HG02884 (cell line): Measurements from ENCODE around the gene ZNF492.
"Not testable (repeated sequence)": the region's sequence is repeated elsewhere in the genome, so short reads cannot be mapped to it uniquely, and the experiment has no call there.

Experiments used
- ATAC-seq: cut with Tn5 transposase; IDR thresholded peaks from one replicate; pipeline ENCODE4 v1.9.1; 2021; ENCODE audit warnings: mild to moderate bottlenecking, moderate library complexity; ENCODE audit not compliant: unreplicated experiment

ZNF492 gene

GRCh38 chr19:22633706-22634449, at the start of gene ZNF492:
TSS of gene ZNF492 (plus strand) at chr19:22634324. CDS start at chr19:22653400, 19,076 bp downstream.
- ATAC-seq, result not testable (repeated sequence)

DNA sequence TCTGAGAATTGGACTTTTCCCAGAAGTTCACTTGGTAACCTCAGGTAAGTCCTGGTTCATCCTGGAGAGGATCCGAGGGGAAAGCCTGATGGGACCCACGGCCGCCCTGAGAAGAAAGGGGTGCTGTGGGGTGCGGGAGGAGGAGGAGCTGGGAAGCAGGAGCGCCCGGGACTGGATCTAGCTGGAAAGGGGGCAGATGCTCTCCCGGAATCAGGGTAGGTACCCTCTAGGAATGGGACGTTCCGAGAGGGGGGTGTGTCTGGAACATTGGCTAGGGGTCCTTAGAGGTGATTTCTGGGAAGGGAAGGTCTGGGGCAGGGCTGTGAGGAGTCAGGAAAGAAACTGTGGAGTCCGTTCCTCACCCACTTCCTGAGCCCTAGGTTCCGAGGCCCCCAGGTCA, 38.7 kb upstream of the ZNF492 start:
- ATAC-seq, result no peak

GRCh38 chr19:22595918-22596341, 38.2 kb upstream of the ZNF492 start:
- no peak for ATAC-seq

GRCh38 chr19:22600690-22601648, 33.2 kb upstream of the ZNF492 start:
- ATAC-seq, result no peak

- ATAC-seq, result no peak
Measured at GRCh38 chr19:22601906-22602630, 32.1 kb upstream of the ZNF492 start.

DNA sequence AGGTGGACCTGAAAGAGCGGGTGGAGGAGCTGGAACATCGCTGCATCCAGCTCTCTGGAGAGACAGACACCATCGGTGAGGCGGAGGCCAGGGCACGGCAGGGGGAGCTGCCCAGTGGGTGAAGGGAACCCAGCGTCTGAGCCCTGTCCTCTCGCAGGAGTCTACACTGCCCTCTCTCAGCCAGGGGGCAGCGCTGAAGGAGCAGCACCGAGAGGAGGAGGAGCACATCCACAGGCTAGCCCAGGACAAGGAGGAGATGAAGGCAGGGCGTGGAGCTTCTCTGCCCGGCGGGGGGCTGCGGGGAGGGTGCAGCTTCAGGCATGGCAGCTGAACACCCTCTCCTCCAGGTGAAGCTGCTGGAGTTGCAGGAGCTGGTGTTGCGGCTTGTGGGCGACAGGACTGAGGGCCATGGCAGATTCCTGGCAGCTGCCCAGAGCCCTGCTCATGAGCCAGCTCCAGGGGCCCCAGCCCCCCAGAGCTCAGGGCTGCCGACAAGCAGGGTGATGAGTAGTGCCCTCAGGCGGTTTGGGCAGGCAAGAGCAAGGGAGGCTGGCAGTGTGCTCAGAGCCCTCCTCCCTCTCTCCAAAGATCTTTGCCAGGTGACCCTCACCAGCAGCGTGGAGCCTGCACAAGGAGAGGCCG, 31.4 kb upstream of the ZNF492 start:
- ATAC-seq, result no peak

DNA sequence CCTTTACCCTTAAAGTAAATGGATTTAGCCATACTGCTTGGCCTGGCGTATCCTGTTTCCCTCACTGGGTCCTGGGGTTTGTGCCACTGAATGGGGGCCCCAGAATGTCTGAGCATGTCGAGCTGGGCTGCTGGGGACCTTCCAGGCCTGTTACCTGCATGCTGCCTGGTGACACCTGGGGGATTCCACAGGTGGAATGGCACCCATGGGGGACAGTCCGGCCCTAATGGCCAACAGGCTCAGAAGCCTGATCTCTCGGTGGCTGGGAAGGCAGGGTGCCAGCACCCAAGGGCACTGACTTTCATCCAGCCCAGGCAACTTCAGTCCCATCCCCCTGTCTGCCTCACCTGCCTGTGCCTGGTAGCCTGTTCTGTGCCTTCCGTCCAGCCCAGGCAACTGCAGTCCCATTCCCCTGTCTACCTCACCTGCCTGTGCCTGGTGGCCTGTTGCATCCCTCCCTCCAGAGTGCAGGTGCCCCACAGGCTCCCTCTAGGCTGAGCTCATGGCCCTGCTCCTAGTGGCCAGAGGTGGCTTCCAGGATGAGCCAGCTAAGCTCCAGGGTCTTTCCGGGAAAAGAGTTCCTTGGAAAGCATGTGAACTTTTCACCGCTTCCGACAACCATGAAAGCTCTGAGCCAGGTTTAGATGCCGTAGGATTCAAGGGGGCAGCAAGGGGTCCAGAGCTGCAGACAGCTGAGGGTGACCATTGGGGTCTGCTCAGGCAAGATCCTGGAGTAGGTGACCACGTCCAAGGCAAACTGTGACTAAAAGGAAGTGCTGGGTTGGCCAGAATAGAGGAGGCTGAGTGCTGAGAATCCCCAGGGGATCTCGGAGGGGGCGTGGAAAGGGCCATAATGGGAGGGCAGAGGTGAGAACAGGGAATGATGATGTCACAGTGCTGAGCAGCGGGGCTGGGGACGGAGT, 30.3 kb upstream of the ZNF492 start:
- ATAC-seq, result no peak

DNA sequence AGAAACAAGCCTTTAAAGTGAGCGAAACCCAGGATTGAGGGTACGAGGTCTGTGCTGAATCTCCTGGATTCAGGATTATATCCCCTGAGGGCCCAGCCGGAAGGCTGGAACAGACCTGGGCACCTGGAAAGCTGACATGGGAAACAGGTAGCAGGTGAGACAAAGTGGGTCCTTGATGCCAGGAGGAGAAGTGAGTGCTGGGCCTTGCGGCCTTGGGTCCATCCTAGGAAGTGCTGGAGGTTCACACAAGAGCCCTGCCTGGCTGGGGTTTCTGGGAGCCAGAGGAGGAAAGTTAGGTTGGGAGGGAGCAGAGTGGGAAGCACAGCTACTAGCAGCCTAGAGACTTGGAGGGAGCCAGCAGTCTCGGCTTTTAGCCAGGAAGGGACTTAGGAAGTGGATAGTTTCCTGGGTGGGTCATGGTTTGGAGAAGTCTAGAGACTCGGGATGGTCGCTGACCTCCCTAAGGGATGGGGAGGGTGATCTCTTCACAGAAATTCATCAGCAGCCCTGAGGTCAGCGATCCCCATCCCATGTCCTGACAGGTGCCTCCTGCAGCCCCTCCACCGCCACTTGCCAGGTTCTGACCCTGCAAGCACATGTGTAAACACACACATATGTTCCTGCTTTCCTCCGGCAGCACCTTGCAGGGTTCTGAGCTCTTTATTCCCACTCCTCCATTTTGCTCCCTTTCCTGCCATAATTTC, 29.4 kb upstream of the ZNF492 start:
- ATAC-seq, result no peak

DNA sequence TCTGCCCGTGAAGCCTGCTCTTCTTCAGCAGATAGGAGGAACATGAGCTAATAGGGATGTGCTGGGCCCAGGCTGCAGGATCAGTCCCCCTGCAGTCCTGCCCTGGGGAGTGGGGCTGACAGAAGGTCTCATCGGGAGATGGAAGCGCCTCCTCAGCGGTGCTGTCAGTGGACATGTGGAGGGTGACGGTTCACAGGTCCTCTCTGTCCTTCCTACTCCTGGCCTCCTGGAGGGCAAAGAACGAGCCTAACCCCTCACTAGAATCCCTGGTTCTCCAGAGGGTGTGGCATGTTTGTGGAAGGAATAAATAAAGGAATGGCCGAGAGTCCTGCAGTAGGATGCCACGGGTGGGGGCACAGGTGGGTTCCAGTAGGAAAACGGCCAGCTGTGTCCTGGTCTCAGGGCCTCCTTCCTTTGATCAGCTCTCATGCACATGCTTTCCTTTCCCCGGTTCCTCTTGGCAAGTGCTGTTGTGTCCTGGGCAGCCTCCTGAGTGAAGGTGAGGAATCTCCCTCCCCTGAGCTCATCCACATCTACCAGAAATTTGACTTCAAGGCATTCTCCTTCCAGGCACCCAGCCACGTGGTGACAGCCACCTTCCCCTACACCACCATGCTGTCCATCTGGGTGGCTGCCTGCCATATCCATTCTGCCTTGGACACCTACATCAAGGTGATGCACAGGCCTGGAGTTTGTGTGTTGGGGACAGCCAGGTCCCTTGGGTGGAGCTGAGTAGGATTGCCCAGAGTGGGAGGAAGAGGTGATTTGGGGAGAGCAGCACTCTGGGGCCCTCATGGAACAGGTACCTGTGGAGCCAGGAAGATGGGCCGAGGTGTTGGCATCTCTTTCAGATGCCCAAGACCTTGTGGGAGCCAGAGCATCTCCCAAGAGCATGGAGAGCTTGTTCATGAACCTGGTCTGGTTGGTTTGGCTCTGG, 28.6 kb upstream of the ZNF492 start:
- no peak for ATAC-seq

GRCh38 chr19:22606212-22606553, 27.9 kb upstream of the ZNF492 start:
- ATAC-seq, result no peak

GRCh38 chr19:22606954-22607652, 27.0 kb upstream of the ZNF492 start:
- no peak for ATAC-seq

DNA sequence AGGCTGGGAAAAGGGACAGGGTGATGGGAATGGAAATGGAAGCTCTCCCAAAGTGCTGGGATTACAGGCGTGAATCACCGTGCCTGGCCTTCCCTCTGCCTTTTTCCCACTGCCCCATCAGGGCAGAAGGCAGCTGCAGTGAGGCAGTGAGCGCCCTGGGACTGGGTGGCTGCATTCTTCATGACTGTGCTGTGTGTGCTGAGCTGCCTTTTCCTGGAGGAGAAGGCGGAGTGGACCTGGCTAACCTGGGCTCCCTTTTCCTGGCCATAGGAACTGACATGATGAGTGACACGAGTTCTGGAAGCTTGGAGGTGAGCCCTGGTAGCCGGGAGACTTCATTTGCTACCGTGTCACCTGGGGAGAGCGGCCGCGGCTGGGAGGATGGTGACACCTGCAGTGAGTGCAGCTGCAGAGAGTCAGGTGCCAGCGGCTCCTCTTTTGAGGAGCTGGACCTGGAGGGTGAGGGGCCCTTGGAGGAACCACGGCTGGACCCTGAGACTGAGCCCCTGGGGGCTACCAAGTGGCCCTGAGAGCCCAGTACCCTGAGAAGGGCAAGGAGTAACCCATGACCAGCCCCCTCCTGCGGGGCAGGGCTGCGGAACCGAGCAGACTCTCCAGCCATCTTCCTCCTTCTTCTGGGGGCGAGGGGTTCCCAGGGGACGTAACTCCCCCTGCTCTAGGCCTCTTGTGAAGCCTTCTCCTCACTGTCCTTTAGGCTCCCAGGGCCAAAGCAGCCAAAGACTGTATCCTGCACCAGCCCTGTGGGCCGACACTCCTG, 26.3 kb upstream of the ZNF492 start:
- no peak for ATAC-seq

- no peak for ATAC-seq
Measured at GRCh38 chr19:22608441-22608840, 25.7 kb upstream of the ZNF492 start.

- no peak for ATAC-seq
Measured at GRCh38 chr19:22609630-22610029, 24.5 kb upstream of the ZNF492 start.

DNA sequence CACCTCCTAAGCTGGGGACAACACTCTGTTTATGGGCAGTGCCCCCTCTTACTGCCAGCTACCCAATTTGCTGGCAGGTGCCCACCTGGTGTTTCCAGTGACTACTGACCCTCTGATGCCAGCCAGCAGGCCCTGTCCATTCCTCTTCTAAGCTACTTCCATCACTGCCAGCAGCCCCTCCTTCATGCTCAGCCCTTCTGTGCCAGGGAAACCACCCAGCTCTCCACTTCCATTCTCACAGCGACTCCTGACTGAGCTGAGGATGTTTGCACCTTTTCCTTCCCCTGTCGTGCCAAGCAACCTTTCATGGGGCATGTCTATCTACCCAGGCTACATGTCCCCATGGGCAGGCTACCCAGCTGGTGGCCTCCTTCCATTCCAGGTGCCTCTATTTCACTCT, 24.0 kb upstream of the ZNF492 start:
- no peak for ATAC-seq

GRCh38 chr19:22612316-22612715, 21.8 kb upstream of the ZNF492 start:
- ATAC-seq, result no peak

GRCh38 chr19:22616659-22617058, 17.5 kb upstream of the ZNF492 start:
- ATAC-seq, result no peak
